ENCODE data around the gene NDUFAF3. TPM values are rescaled to one million over a fixed set of nuclear protein-coding genes. Genes with fewer than 3 reads are reported as not detected.

NDUFAF3 gene
- total RNA-seq, 1 experiment from 2014 or later = 133 TPM

DNA sequence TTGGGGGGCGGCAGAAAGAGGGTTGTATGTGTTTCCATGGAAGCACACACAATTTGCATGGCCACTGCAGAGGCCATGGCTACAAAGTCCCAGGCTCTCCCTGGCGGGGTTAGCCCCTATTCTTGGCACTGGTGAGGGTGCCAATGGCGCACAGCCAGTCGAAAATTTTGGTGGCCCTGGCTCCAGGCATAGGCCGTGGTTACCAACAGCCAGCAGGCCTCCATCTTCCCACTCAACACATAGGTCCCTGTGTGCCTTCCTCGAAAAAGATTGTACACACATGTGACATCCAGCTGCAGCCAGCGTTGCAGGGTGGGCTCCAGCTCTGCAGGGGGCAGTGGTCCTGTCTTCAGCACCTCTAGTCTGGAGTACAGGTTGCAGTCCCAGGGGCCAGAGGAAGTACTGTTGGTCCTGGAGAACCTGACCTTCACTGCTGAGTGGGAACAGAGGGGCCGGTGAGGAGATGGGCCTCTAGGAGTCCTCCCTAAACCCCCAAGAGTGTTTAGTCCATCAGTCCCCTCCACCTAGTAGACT is 24.8 kb upstream of the NDUFAF3 start:
- no peak overlapping the region for H3K4me3 Mint-ChIP-seq (ENCODE audit: low read depth, unreplicated experiment)
- no peaks in the 10 kb centered on the region for H3K9me3 Mint-ChIP-seq (ENCODE audit: low read depth, unreplicated experiment)
- no peak overlapping the region for H3K27ac Mint-ChIP-seq (ENCODE audit: unreplicated experiment)
- TF ChIP-seq, protein P1, sequence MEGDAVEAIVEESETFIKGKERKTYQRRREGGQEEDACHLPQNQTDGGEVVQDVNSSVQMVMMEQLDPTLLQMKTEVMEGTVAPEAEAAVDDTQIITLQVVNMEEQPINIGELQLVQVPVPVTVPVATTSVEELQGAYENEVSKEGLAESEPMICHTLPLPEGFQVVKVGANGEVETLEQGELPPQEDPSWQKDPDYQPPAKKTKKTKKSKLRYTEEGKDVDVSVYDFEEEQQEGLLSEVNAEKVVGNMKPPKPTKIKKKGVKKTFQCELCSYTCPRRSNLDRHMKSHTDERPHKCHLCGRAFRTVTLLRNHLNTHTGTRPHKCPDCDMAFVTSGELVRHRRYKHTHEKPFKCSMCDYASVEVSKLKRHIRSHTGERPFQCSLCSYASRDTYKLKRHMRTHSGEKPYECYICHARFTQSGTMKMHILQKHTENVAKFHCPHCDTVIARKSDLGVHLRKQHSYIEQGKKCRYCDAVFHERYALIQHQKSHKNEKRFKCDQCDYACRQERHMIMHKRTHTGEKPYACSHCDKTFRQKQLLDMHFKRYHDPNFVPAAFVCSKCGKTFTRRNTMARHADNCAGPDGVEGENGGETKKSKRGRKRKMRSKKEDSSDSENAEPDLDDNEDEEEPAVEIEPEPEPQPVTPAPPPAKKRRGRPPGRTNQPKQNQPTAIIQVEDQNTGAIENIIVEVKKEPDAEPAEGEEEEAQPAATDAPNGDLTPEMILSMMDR (IDR thresholded peaks at IDR 0.05; ENCODE audit: unreplicated experiment) = no peak
- no TSS peak for BruUV-seq (replicated peaks)
- DNase-seq = no peak
- H3K36me3 Mint-ChIP-seq (ENCODE audit: insufficient read depth, unreplicated experiment) = peaks cover 8% of the 10 kb centered on the region
- CTCF ChIA-PET = no interaction called here
- peaks cover under 1% of the 10 kb centered on the region for H3K4me1 Mint-ChIP-seq (ENCODE audit: low read depth, unreplicated experiment)
- no peaks in the 10 kb centered on the region for H3K27me3 Mint-ChIP-seq (ENCODE audit: unreplicated experiment)
- intact Hi-C loops (cut with micrococcal nuclease; ENCODE audit: unreplicated experiment) = no loop called here

DNA sequence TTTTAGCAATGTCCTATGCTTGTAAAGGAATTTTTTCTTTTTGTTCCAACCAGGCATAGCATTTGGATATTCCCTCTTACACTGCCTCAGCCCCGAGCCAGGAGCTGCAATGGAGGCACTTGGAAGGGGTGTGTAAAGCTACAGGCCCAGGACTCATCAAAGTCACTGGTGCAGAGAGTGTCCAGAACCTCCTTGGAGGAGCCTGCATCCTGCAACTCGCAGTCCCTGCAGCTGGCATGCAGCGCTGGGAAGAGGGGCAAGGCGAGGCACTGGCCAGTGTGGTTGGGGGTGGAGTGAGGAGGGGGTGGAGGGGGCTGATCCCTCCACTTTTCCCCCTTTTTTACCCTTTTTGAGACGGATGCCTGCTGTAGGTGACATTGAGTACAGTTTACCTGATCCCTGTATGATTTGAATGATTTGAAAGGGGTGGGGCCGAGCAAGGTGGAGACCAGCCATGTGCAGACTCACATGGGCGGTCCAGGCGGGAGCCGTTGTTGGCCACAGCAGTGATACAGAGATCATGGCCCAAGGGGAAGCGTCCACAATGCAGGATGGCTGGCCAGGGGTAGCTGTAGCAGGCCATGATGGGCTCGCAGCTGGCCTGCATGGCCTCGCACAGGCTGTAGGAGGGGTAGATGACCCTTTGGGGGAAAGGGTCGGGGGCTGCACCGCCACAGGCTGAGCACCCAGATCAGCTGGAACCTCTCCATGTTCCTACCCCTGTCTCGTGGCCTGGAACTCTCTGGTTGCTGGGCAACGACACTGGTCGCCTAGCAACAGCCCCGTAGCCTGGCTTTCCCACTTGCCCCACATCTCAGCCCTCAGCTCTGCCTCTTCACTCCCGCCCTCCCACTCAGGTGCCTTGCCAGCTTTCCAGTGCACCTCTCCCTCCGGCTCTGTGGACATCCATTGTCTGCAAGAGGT is 23.9 kb upstream of the NDUFAF3 start:
- DNase-seq = no peak
- intact Hi-C loops (cut with micrococcal nuclease; ENCODE audit: unreplicated experiment) = no loop called here
- H3K9me3 Mint-ChIP-seq (ENCODE audit: low read depth, unreplicated experiment) = no peaks in the 10 kb centered on the region
- TF ChIP-seq, protein P1 (IDR thresholded peaks at IDR 0.05; ENCODE audit: unreplicated experiment) = no peak
- BruUV-seq (replicated peaks) = no TSS peak
- H3K27me3 Mint-ChIP-seq (ENCODE audit: unreplicated experiment) = no peaks in the 10 kb centered on the region
- no peak overlapping the region for H3K4me3 Mint-ChIP-seq (ENCODE audit: low read depth, unreplicated experiment)
- H3K36me3 Mint-ChIP-seq (ENCODE audit: insufficient read depth, unreplicated experiment) = peaks cover 12% of the 10 kb centered on the region
- no peaks in the 10 kb centered on the region for H3K4me1 Mint-ChIP-seq (ENCODE audit: low read depth, unreplicated experiment)
- CTCF ChIA-PET = interaction anchor here (0.6 kb wide), 1 partner anchor 92 kb away, joined by 3 read pairs; no protein-coding TSS in a partner anchor
- H3K27ac Mint-ChIP-seq (ENCODE audit: unreplicated experiment) = no peak overlapping the region

DNA sequence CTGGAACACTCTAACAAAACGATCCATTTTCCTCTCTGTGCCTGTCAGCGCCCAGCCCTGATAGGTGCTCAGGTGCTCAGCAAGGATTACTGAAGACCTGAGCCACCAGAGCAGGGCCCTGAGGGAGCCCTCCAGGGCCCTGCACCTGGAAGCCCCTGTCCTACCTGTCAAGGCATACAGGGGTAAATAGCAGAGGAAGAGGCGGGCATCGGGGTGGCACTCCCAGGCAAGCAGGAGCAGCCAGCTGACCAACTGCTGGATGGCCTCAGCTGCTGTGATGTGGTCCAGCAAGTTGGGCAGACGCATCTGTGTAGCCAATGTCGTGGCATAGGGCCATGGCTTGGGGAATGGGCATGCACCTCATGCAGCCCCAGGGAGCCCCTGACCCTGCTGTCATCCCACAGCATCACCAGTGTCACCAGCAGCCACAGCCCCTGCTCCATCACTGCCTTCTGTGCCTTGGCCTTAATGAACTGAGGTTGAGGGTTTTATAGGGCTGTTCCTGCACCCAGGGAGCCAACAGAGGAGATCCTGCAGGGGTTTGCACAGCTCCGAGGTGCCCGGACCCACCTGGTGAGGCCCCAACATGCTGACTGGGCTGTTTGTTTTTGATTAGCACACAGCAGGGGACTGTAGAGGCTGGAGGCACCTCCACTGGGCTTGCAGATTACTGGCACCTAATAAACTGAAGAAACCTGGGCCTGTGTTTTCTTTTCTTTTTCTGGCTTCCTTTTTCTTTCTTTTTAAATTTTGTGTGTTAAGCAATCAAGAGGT is 22.6 kb upstream of the NDUFAF3 start:
- Mint-ChIP-seq H3K27me3 (ENCODE audit: unreplicated experiment) (no peaks in the 10 kb centered on the region), H3K4me3 (ENCODE audit: low read depth, unreplicated experiment) (no peak overlapping the region), H3K27ac (ENCODE audit: unreplicated experiment) (no peak overlapping the region), H3K9me3 (ENCODE audit: low read depth, unreplicated experiment) (no peaks in the 10 kb centered on the region), H3K36me3 (ENCODE audit: insufficient read depth, unreplicated experiment) (peaks cover 12% of the 10 kb centered on the region), H3K4me1 (ENCODE audit: low read depth, unreplicated experiment) (no peaks in the 10 kb centered on the region)
- intact Hi-C loops (cut with micrococcal nuclease; ENCODE audit: unreplicated experiment) = no loop called here
- CTCF ChIA-PET = no interaction called here
- TF ChIP-seq, protein P1 (IDR thresholded peaks at IDR 0.05; ENCODE audit: unreplicated experiment) = no peak
- DNase-seq = no peak
- no TSS peak for BruUV-seq (replicated peaks)

DNA sequence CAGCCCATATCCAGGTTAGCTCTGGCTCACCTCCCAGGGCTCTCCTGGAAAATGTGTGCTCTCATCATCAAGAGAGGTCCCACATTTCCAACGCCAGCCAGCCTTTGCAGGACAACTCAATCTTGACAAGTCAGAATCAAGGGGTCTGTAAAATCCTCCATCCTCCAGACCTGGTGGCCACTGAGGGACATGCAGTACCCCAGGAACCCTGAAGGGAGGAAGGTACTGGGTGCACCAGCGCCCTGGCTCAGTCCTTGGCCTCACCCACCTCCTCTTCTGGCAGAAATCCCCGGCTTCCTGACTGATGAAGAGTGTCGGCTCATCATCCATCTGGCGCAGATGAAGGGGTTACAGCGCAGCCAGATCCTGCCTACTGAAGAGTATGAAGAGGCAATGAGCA is 20.8 kb upstream of the NDUFAF3 start:
- no peaks in the 10 kb centered on the region for H3K27me3 Mint-ChIP-seq (ENCODE audit: unreplicated experiment)
- BruUV-seq (replicated peaks) = no TSS peak
- H3K4me1 Mint-ChIP-seq (ENCODE audit: low read depth, unreplicated experiment) = no peaks in the 10 kb centered on the region
- CTCF ChIA-PET = no interaction called here
- no peak overlapping the region for H3K27ac Mint-ChIP-seq (ENCODE audit: unreplicated experiment)
- H3K9me3 Mint-ChIP-seq (ENCODE audit: low read depth, unreplicated experiment) = no peaks in the 10 kb centered on the region
- peaks cover 18% of the 10 kb centered on the region for H3K36me3 Mint-ChIP-seq (ENCODE audit: insufficient read depth, unreplicated experiment)
- intact Hi-C loops (cut with micrococcal nuclease; ENCODE audit: unreplicated experiment) = no loop called here
- H3K4me3 Mint-ChIP-seq (ENCODE audit: low read depth, unreplicated experiment) = no peak overlapping the region
- TF ChIP-seq, protein P1 (IDR thresholded peaks at IDR 0.05; ENCODE audit: unreplicated experiment) = no peak
- DNase-seq = no peak
